Activated CD8-positive, alpha-beta memory T cell treated with anti-CD3 and anti-CD28 coated beads, Interleukin-2, amount 50 U/mL, for 24 hours (primary cell): Measurements from ENCODE around the gene EFL1.

Experiments used
- DNase-seq: peaks from one replicate; pipeline ENCODE4 v3.0.0-alpha.2; 2020; ENCODE audit errors: extremely low read depth

The EFL1 gene

DNA sequence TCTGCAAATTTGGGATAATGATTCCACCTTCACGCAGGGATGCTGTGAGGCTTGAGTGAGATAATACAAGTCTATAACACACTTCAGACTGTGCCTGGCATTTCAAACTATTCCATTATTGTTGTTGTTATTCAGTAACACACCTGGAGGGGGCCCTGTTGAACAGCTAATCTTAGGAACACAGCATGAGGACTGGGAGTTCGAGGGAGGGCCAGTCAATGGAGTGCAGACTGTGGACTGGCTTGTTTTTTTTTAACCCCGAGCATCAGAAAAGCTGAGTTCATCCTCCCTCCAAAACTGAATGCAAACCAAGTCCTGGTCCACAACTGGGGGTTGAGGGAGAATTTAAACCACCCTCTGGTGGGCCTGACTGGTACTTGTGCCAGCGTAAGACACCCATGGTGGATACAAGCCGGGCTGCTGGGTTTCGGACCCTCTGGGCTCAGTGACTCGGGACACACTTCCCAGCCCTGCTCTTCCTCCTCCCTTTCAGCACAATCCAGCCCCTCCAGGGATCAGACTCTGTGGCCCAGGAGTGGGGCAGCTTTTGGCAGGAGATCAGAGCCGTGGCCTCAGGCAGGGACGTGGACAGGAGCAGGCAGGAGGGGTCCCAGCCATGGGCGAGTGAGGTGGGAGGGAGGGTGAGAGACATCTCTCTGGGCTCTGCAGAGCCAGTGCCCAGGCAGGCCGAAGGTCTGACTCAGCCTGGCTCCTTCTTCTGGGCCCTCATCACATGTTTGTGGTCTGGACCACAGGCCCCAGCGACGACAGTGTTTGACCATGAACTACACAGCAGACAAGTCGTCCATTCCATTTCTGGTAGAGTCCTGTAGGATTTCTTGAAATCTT, 180.4 kb downstream of the EFL1 start:
- no peak for DNase-seq

GRCh38 chr15:82080774-82081173, 181.8 kb downstream of the EFL1 start:
- no peak for DNase-seq
